Heart left ventricle (tissue), 16 donors: ENCODE measurements around the gene MRPL32. TPM values are rescaled to one million over a fixed set of nuclear protein-coding genes. Genes with fewer than 3 reads are reported as not detected.

Experiments used
- ATAC-seq, 4 donors: fragments of 200-7000 bp; cut with Tn5 transposase; one replicate each; pipeline ENCODE4 v1.9.1; 2020 to 2022; ENCODE audit warnings: moderate library complexity in 4 of 4, mild to moderate bottlenecking in 3 of 4, moderate number of reproducible peaks in 1 of 4
- DNase-seq, 5 donors: peaks; one replicate each; pipeline ENCODE4 v3.0.0-alpha.2; 2020
- H3K27ac ChIP-seq, 12 donors: fragments of 200-600 bp; sonication (generic) in 4 of 12; one replicate each; pipeline versions ENCODE4 v1.5.0 to v1.8.0; 2016 to 2022; ENCODE audit warnings: mild to moderate bottlenecking in 2 of 12
- H3K27me3 ChIP-seq, 9 donors: fragments of 200-600 bp; sonication (generic) in 2 of 9; one replicate each; pipeline versions ENCODE4 v1.5.1 to v1.8.0; 2016 to 2022; ENCODE audit warnings: mild to moderate bottlenecking in 3 of 9
- H3K36me3 ChIP-seq, 9 donors: fragments of 200-600 bp; sonication (generic) in 2 of 9; one replicate each; pipeline versions ENCODE4 v1.5.0 to v1.8.0; 2018 to 2022; ENCODE audit warnings: mild to moderate bottlenecking in 2 of 9
- H3K4me1 ChIP-seq, 12 donors: fragments of 200-600 bp; sonication (generic) in 4 of 12; one replicate each; pipeline versions ENCODE4 v1.5.0 to v1.8.0; 2016 to 2022; ENCODE audit warnings: mild to moderate bottlenecking in 3 of 12
- H3K4me3 ChIP-seq, 12 donors: fragments of 200-600 bp; sonication (generic) in 4 of 12; one replicate each; pipeline versions ENCODE4 v1.5.0 to v1.8.0; 2017 to 2022; ENCODE audit warnings: mild to moderate bottlenecking in 9 of 12, moderate library complexity in 4 of 12
- H3K9me3 ChIP-seq, 12 donors: fragments of 200-600 bp; sonication (generic) in 4 of 12; one replicate each; pipeline versions ENCODE4 v1.5.0 to v1.8.0; 2016 to 2022; ENCODE audit warnings: mild to moderate bottlenecking in 1 of 12
- CTCF ChIP-seq, 12 donors: fragments of 200-600 bp; sonication (generic) in 4 of 12; IDR thresholded peaks; one replicate each; pipeline versions ENCODE4 v1.5.0 to v1.8.0; 2018 to 2022; ENCODE audit warnings: antibody characterized with exemption in 12 of 12, mild to moderate bottlenecking in 5 of 12
- POLR2A ChIP-seq, 2 donors: fragments of 450-650 bp; IDR thresholded peaks; one replicate each; pipeline ENCODE4 v1.6.1; 2017; ENCODE audit warnings: antibody characterized with exemption in 2 of 2, mild to moderate bottlenecking in 2 of 2, moderate library complexity in 2 of 2
- WGBS, 4 donors: extraction: QIAGEN DNeasy Blood & Tissue Kit in 2 of 4; methylation state at CpG; one replicate each; pipeline versions ENCODE4 v1.1.5 to v1.1.7; 2013 to 2018; 5-methylcytosine and 5-hydroxymethylcytosine counted together
- intact Hi-C, 10 donors: fragments of 100-400 bp; cut with DNase I; formaldehyde crosslinking; loops; one replicate each; pipeline versions ENCODE4 v1.11.1 to v1.14.2; 2022
- polyA plus RNA-seq, 2 donors: library from polyadenylated mRNA; stranded (reverse); fragments of 200-250 nt; gene quantifications; one replicate each; pipeline ENCODE4 v1.2.3, GENCODE V29; 2013
- total RNA-seq, 9 donors: library from RNA; depleted of rRNA in 2 of 9; stranded (reverse); fragments of >200 nt in 2 of 9; fragmentation: NEBNext Ultra II Directional in 3 of 9; extraction: Animal tissue kit (Norgen Biotek cat#: 25700) in 3 of 9; gene quantifications; one replicate each; pipeline versions ENCODE4 v1.1.0 to v1.2.4, GENCODE V29; 2016 to 2023
- donor health status: ischemic (EF 13 %, LVEDD 7.1; RV severe dilation, severe dysfunction).
- donor health status: healthy with polysubstance abuse.
- donor health status: DM: no; HTN: yes; CAD: no.
- donor health status: DM: no; HTN: no; CAD: no.
- donor health status: ischemic (EF 25% LVEDD 6.9; RV normal size, moderate dysfunction).
- donor health status: ischemic (EF 25% LVEDD 5.7; RV mildly dilated, moderate dysfunction).
- donor health status: healthy.
- donor health status: DM: yes; HTN: yes; CAD: no.
- donor health status: ischemic (EF 35%, LVEDD 5.7; RV mildly dilated, moderate dysfunction).
- donor health status: nonischemic (EF 11% LVEDD 7.7; RV severe dilation, severe dysfunction).
- donor health status: DM: yes; HTN: yes; CAD: no.
- donor health status: PGD.
- donor health status: ischemic (EF 29% LVEDD 5.4; RV normal size, mild dysfunction).
- donor health status: nonischemic (EF 23%, LVEDD 6.1; RV moderate dilation, normal function).

MRPL32 gene
- total and polyA plus RNA-seq, 11 donors = 49.0 to 98.4 (median 63.4) TPM

- intact Hi-C loops = loop anchor here in 3 of 10 donors (2.0 kb wide), 1 partner anchor 19 kb away; the partner anchor contains the start of genes MRPL32 (in 3 of the 3) and PSMA2 (in 3 of the 3)
- no peaks in the 10 kb centered on the region for H3K9me3 ChIP-seq
- no peaks in the 10 kb centered on the region for H3K27me3 ChIP-seq
- peak overlapping the region in 1 of 12 donors; percentile 72 for H3K27ac ChIP-seq
- ATAC-seq = no peak
- no peak for DNase-seq
- H3K36me3 ChIP-seq = peaks cover 0 to 42% (median 30%) of the 10 kb centered on the region in 9 donors
- TF ChIP-seq POLR2A (IDR thresholded peaks at IDR 0.05) (no peak), CTCF (IDR thresholded peaks at IDR 0.05) (no peak)
- no peak overlapping the region for H3K4me3 ChIP-seq
- H3K4me1 ChIP-seq = peaks cover 0 to 38% (median 11%) of the 10 kb centered on the region in 12 donors
- 65 to 69% (median 67%) methylated on average over 2 of the region's 2 CpGs for WGBS, 4 donors
Measured at GRCh38 chr7:42913591-42913990, 18.6 kb upstream of the MRPL32 start.

GRCh38 chr7:42914009-42914408, 18.2 kb upstream of the MRPL32 start:
- Histone ChIP-seq H3K4me1 (peaks cover 0 to 38% (median 11%) of the 10 kb centered on the region in 12 donors), H3K27me3 (no peaks in the 10 kb centered on the region), H3K9me3 (no peaks in the 10 kb centered on the region), H3K36me3 (peaks cover 0 to 46% (median 34%) of the 10 kb centered on the region in 9 donors), H3K27ac (peak overlapping the region in 1 of 12 donors; percentile 72), H3K4me3 (no peak overlapping the region)
- no peak for TF ChIP-seq CTCF (IDR thresholded peaks at IDR 0.05)
- no peak for TF ChIP-seq POLR2A (IDR thresholded peaks at IDR 0.05)
- ATAC-seq (no peak), DNase-seq (no peak)
- intact Hi-C loops = no loop called here
- WGBS, 4 donors = 74 to 81% (median 76%) methylated on average over 6 of the region's 6 CpGs

GRCh38 chr7:42914421-42915045, 17.6 kb upstream of the MRPL32 start:
- TF ChIP-seq POLR2A (IDR thresholded peaks at IDR 0.05) (no peak), CTCF (IDR thresholded peaks at IDR 0.05) (no peak)
- Histone ChIP-seq H3K4me3 (no peak overlapping the region), H3K27me3 (no peaks in the 10 kb centered on the region), H3K4me1 (peaks cover 0 to 38% (median 11%) of the 10 kb centered on the region in 12 donors), H3K9me3 (no peaks in the 10 kb centered on the region), H3K36me3 (peaks cover 0 to 52% (median 39%) of the 10 kb centered on the region in 9 donors), H3K27ac (peak overlapping the region in 1 of 12 donors; percentile 72)
- intact Hi-C loops = no loop called here
- 48 to 59% (median 56%) methylated on average over 5 of the region's 5 CpGs for WGBS, 4 donors
- DNase-seq (no peak), ATAC-seq (no peak)

GRCh38 chr7:42915356-42915755, 16.8 kb upstream of the MRPL32 start:
- WGBS, 4 donors = 66 to 82% (median 74%) methylated on average over 1 of the region's 1 CpG
- Histone ChIP-seq H3K27ac (peak overlapping the region in 1 of 12 donors; percentile 72), H3K9me3 (no peaks in the 10 kb centered on the region), H3K4me1 (peaks cover 0 to 37% (median 10%) of the 10 kb centered on the region in 12 donors), H3K36me3 (peaks cover 0 to 60% (median 47%) of the 10 kb centered on the region in 9 donors), H3K4me3 (no peak overlapping the region), H3K27me3 (no peaks in the 10 kb centered on the region)
- no peak for ATAC-seq
- intact Hi-C loops = no loop called here
- TF ChIP-seq CTCF (IDR thresholded peaks at IDR 0.05) (no peak), POLR2A (IDR thresholded peaks at IDR 0.05) (no peak)
- DNase-seq = no peak
